Placental epithelial cell (primary cell): Measurements from ENCODE around the gene ZNF286A. TPM values are rescaled to one million over a fixed set of nuclear protein-coding genes. Genes with fewer than 3 reads are reported as not detected.

Experiments
- small RNA-seq: library from RNA; depleted of rRNA; stranded (forward); fragments of <200 nt; gene quantifications from one replicate; pipeline ENCODE3, GENCODE V24; 2012
- total RNA-seq: library from RNA; depleted of rRNA; stranded (reverse); fragments of >200 nt; gene quantifications from 2 replicates; pipeline ENCODE4 v1.2.3, GENCODE V29; 2012

Gene ZNF286A
- total RNA-seq = 38.2 and 39.7 TPM in 2 replicates

DNA sequence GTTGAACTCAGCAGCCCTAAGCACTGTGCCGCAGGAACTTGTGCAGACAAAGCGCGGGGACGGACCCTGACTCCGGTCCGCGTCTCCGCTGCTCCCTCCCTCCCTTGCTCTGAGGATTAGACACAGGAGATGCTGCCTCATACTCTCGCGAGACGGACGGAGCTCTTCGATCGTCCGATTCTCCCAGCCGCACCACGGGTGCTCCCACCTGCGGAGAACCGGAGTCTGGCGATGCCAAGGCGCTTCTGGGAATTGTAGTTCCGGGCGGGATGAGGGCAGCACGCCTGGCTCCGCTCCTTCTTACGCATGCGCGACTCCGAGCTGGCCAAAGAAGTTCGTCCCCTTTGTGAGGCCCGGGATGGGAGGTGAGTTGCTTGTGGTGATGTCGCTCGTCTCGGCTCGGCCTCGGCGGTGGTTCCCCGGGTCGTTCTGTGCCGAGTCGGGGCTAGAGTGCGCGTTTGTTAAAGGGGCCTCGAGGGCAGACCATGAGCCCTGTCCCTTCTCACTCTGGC lies at the start of gene ZNF286A:
ZNF286A (plus strand) TSS at position 340 of the 512 bp plus-strand sequence. CDS start 578 bp downstream, outside the sequence.

DNA sequence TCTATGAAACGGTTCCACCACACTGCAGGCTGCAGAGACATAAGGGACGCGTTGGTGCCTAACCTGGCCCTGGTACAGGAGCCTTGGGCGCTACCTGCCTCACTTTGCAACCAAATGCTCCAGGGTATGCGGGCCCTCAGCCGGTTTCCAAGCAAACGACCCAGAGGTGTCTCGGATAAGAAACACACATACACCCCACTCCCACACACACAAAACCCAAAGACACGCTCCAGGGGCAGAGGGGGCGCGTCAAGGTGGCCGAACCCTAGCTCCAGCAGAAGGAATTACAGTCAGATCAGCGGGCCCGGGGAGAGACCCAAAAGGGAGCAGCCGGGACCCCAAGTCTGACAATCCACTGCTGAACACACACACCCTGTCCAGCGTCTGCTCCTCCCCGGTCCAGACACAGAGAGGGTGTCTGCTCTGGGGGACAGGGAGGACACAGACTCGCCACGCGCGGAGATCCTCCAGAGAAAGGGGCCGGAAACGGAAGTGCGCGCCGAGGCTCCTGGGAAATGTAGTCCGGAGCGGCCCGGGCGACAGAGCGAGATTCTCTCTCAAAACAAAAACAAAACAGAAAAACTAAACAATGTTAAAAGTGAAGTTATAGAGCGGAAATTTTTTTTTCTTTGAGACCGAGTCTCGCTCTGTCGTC lies 15.6 kb upstream of the ZNF286A start, which contains the start of gene TRIM16:
TRIM16 (minus strand) TSS at position 488 of the 655 bp plus-strand sequence. CDS start 32,702 bp downstream, outside the sequence.

DNA sequence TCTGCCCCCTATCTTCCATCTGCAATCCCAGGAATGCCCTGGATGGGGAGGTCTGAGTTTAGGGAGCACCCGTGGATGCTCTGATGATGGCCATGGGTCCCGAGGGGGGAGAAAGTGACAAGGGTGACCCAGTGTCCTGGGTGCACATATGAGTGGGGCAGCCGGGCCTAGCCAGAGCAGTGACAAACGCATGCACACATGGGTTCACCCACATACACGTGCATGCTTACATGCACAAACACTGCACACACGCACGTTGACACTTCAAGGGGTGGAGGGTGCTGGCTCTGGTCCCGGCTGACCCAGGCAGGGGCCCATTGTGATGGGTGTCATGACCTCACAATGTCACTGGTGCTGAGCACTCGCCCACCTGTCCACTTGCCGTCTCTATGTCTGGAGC lies 32.3 kb downstream of the ZNF286A start, which contains the start of gene TBC1D26:
TBC1D26 (plus strand) TSS at position 384 of the 400 bp plus-strand sequence. CDS start 3,066 bp downstream, outside the sequence.

Small RNAs within 50 kb of the gene (small RNA-seq; reads per million reads assigned to genes)
- not detected for gene ZNF29P

Other genes with a start within 250 kb of the ZNF286A start
- gene CDRT4, start 232.1 kb upstream of the ZNF286A start, total RNA-seq = 0.87 and 5.9 TPM in 2 replicates
- gene TVP23C, start 136.3 kb upstream of the ZNF286A start, total RNA-seq = 18.3 and 18.8 TPM in 2 replicates
- gene FBXW10B, start 80.0 kb upstream of the ZNF286A start, total RNA-seq = 1.2 and 2.2 TPM in 2 replicates
- gene TRIM16, start 15.4 kb upstream of the ZNF286A start, total RNA-seq = 61.6 and 161 TPM in 2 replicates
- 0.65 and 1.2 TPM in 2 replicates for gene TBC1D26, start 32.5 kb downstream of the ZNF286A start, total RNA-seq
- 7.9 TPM in 2 replicates for gene ADORA2B, start 245.4 kb downstream of the ZNF286A start, total RNA-seq